ENCODE results near the gene NSD1.

The NSD1 gene

GRCh38 chr5:177183142-177183541 is 49.6 kb downstream of the NSD1 start:
- DNase-seq, result no peak

- DNase-seq, result no peak
Observed at GRCh38 chr5:177183766-177184360, 50.3 kb downstream of the NSD1 start.

GRCh38 chr5:177185993-177186392 is 52.4 kb downstream of the NSD1 start:
- no peak for DNase-seq

- DNase-seq, result no peak
Observed at GRCh38 chr5:177186645-177187044, 53.1 kb downstream of the NSD1 start.

GRCh38 chr5:177188775-177189174 is 55.2 kb downstream of the NSD1 start:
- DNase-seq, result no peak

GRCh38 chr5:177189416-177189815 is 55.8 kb downstream of the NSD1 start:
- no peak for DNase-seq

GRCh38 chr5:177189965-177190364 is 56.4 kb downstream of the NSD1 start:
- DNase-seq, result no peak

GRCh38 chr5:177194268-177194667 is 60.7 kb downstream of the NSD1 start:
- DNase-seq, result no peak

GRCh38 chr5:177195307-177195952 is 61.9 kb downstream of the NSD1 start:
- DNase-seq, result no peak

- DNase-seq, result no peak
Observed at GRCh38 chr5:177198738-177199137, 65.2 kb downstream of the NSD1 start.

GRCh38 chr5:177204281-177204680 is 70.7 kb downstream of the NSD1 start:
- no peak for DNase-seq

- DNase-seq, result no peak
Observed at GRCh38 chr5:177209610-177210009, 76.0 kb downstream of the NSD1 start.

- no peak for DNase-seq
Observed at GRCh38 chr5:177212242-177212641, 78.7 kb downstream of the NSD1 start.

- no peak for DNase-seq
Observed at GRCh38 chr5:177220576-177220975, 87.0 kb downstream of the NSD1 start.

GRCh38 chr5:177222269-177222668 is 88.7 kb downstream of the NSD1 start:
- no peak for DNase-seq

GRCh38 chr5:177225798-177226197 is 92.2 kb downstream of the NSD1 start:
- DNase-seq, result no peak

- no peak for DNase-seq
Observed at GRCh38 chr5:177226860-177227259, 93.3 kb downstream of the NSD1 start.

GRCh38 chr5:177228751-177229150 is 95.2 kb downstream of the NSD1 start:
- no peak for DNase-seq

GRCh38 chr5:177230660-177231059 is 97.1 kb downstream of the NSD1 start:
- DNase-seq, result no peak

GRCh38 chr5:177231479-177232250 is 98.1 kb downstream of the NSD1 start:
- no peak for DNase-seq

GRCh38 chr5:177232358-177232757 is 98.8 kb downstream of the NSD1 start:
- DNase-seq, result no peak

- DNase-seq, result no peak
Observed at GRCh38 chr5:177232761-177233160, 99.2 kb downstream of the NSD1 start.

GRCh38 chr5:177233206-177233605 is 99.6 kb downstream of the NSD1 start:
- no peak for DNase-seq

- no peak for DNase-seq
Observed at GRCh38 chr5:177233802-177234201, 100.2 kb downstream of the NSD1 start.
